ENCODE data around the gene WBP2. TPM values are rescaled to one million over a fixed set of nuclear protein-coding genes. Genes with fewer than 3 reads are reported as not detected.
A peak's percentile ranks its signal among the peaks of the same experiment; 100 is the strongest.

The WBP2 gene
- total and polyA plus RNA-seq, 2 of the 13 experiments (the other 11 are each of a cell fraction or from before 2014, with no cell fraction given), result 29.2 to 29.5 TPM

GRCh38 chr17:75876190-75876937 lies 21.2 kb upstream of the WBP2 start (continued):
- TF ChIP-seq TP53 (CRISPR knock-in tag; conservative IDR thresholded peaks at IDR 0.05) (peak; percentile 52; the same call in 1 of the 2 replicates), CTCF (CRISPR knock-in tag; IDR thresholded peaks at IDR 0.05) (peak; percentile 84), ZFP91 (CRISPR knock-in tag; IDR thresholded peaks at IDR 0.05; ENCODE audit: borderline replicate concordance) (peak; percentile 95), ZNF263 (CRISPR knock-in tag; IDR thresholded peaks at IDR 0.05) (peak; percentile 94), ZNF572 (CRISPR knock-in tag; IDR thresholded peaks at IDR 0.05) (peak; percentile 97), ISX (CRISPR knock-in tag; conservative IDR thresholded peaks at IDR 0.05) (no peak), ZNF839 (CRISPR knock-in tag; IDR thresholded peaks at IDR 0.05; ENCODE audit: borderline replicate concordance) (peak; percentile 80; the same call in 1 of the 2 replicates), ZBTB8A (CRISPR knock-in tag; IDR thresholded peaks at IDR 0.05; ENCODE audit: borderline replicate concordance, low read depth) (peak; percentile 43; the same call in 1 of the 2 replicates), NFE2 (CRISPR knock-in tag; IDR thresholded peaks at IDR 0.05) (no peak), SKI (IDR thresholded peaks at IDR 0.05; ENCODE audit: partially characterized antibody) (peak; percentile 97), ZNF275 (CRISPR knock-in tag; IDR thresholded peaks at IDR 0.05; ENCODE audit: borderline replicate concordance) (peak; percentile 75), MNT (IDR thresholded peaks at IDR 0.05) (peak; percentile 86), ZNF292 (CRISPR knock-in tag; IDR thresholded peaks at IDR 0.05; ENCODE audit: borderline replicate concordance, low read depth) (peak; percentile 83; the same call in 1 of the 2 replicates), SRF (IDR thresholded peaks at IDR 0.05; ENCODE audit: low read depth, low read length) (no peak), E2F1 (CRISPR knock-in tag; IDR thresholded peaks at IDR 0.05) (peak; percentile 57), SNAI1 (CRISPR knock-in tag; IDR thresholded peaks at IDR 0.05; ENCODE audit: borderline replicate concordance) (peak; percentile 88; the same call in 1 of the 2 replicates)
- TF ChIP-seq, protein P1, sequence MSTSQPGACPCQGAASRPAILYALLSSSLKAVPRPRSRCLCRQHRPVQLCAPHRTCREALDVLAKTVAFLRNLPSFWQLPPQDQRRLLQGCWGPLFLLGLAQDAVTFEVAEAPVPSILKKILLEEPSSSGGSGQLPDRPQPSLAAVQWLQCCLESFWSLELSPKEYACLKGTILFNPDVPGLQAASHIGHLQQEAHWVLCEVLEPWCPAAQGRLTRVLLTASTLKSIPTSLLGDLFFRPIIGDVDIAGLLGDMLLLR (CRISPR knock-in tag; IDR thresholded peaks at IDR 0.05), result peak; percentile 83
- TF ChIP-seq, protein P2, sequence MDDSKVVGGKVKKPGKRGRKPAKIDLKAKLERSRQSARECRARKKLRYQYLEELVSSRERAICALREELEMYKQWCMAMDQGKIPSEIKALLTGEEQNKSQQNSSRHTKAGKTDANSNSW (CRISPR knock-in tag; IDR thresholded peaks at IDR 0.05; ENCODE audit: borderline replicate concordance), result peak; percentile 81; the same call in 1 of the 2 replicates
- TF ChIP-seq, protein P3, sequence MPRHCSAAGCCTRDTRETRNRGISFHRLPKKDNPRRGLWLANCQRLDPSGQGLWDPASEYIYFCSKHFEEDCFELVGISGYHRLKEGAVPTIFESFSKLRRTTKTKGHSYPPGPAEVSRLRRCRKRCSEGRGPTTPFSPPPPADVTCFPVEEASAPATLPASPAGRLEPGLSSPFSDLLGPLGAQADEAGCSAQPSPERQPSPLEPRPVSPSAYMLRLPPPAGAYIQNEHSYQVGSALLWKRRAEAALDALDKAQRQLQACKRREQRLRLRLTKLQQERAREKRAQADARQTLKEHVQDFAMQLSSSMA (CRISPR knock-in tag; IDR thresholded peaks at IDR 0.05), result peak; percentile 66; the same call in 1 of the 2 replicates

All from HepG2 (cell line).